ENCODE results near the gene UBR4. TPM values are rescaled to one million over a fixed set of nuclear protein-coding genes. Genes with fewer than 3 reads are reported as not detected.

UBR4 gene
- total and polyA plus RNA-seq, 2 donors from 2014 or later, result 167 to 319 TPM

- TF ChIP-seq CTCF (IDR thresholded peaks at IDR 0.05; ENCODE audit: borderline replicate concordance, extremely low read depth, insufficient read depth), result no peak
- H3K27ac ChIP-seq (ENCODE audit: low read depth in 2 of 2, low read length in 2 of 2), result no peak overlapping the region
- FAIRE-seq (no peak), DNase-seq (no peak)
- no peak overlapping the region for H3K4me3 ChIP-seq (ENCODE audit: low read length in 3 of 3)
- H3K27me3 ChIP-seq (ENCODE audit: control insufficient read depth, insufficient read depth, low read length), result no peaks in the 10 kb centered on the region
- no peaks in the 10 kb centered on the region for H3K9me3 ChIP-seq (ENCODE audit: control insufficient read depth in 2 of 3, insufficient read depth in 1 of 3, low read length in 3 of 3)
- no peak overlapping the region for H3K9ac ChIP-seq (ENCODE audit: low read length in 3 of 3)
- no peaks in the 10 kb centered on the region for H3K36me3 ChIP-seq (ENCODE audit: control insufficient read depth in 2 of 3, insufficient read depth in 3 of 3, low read length in 3 of 3)
- peaks cover 0 to 7% (median 0%) of the 10 kb centered on the region in 3 donors for H3K4me1 ChIP-seq (ENCODE audit: control insufficient read depth in 2 of 3, insufficient read depth in 2 of 3, low read depth in 1 of 3, low read length in 3 of 3)
- intact Hi-C loops (cut with DNase I), result no loop called here
Observed at GRCh38 chr1:19053486-19053885, 156.6 kb downstream of the UBR4 start.

GRCh38 chr1:19049798-19050197, 160.3 kb downstream of the UBR4 start:
- Histone ChIP-seq H3K4me1 (ENCODE audit: control insufficient read depth in 2 of 3, insufficient read depth in 2 of 3, low read depth in 1 of 3, low read length in 3 of 3) (peaks cover 0 to 10% (median 0%) of the 10 kb centered on the region in 3 donors), H3K27ac (ENCODE audit: low read depth in 2 of 2, low read length in 2 of 2) (no peak overlapping the region), H3K9me3 (ENCODE audit: control insufficient read depth in 2 of 3, insufficient read depth in 1 of 3, low read length in 3 of 3) (no peaks in the 10 kb centered on the region), H3K27me3 (ENCODE audit: control insufficient read depth, insufficient read depth, low read length) (no peaks in the 10 kb centered on the region), H3K4me3 (ENCODE audit: low read length in 3 of 3) (no peak overlapping the region), H3K36me3 (ENCODE audit: control insufficient read depth in 2 of 3, insufficient read depth in 3 of 3, low read length in 3 of 3) (no peaks in the 10 kb centered on the region), H3K9ac (ENCODE audit: low read length in 3 of 3) (no peak overlapping the region)
- no peak for TF ChIP-seq CTCF (IDR thresholded peaks at IDR 0.05; ENCODE audit: borderline replicate concordance, extremely low read depth, insufficient read depth)
- FAIRE-seq, result no peak
- intact Hi-C loops (cut with DNase I), result no loop called here
- no peak for DNase-seq

- DNase-seq, result no peak
- Histone ChIP-seq H3K4me3 (ENCODE audit: low read length in 3 of 3) (no peak overlapping the region), H3K9me3 (ENCODE audit: control insufficient read depth in 2 of 3, insufficient read depth in 1 of 3, low read length in 3 of 3) (no peaks in the 10 kb centered on the region), H3K4me1 (ENCODE audit: control insufficient read depth in 2 of 3, insufficient read depth in 2 of 3, low read depth in 1 of 3, low read length in 3 of 3) (peaks cover 0 to 8% (median 0%) of the 10 kb centered on the region in 3 donors), H3K27ac (ENCODE audit: low read depth in 2 of 2, low read length in 2 of 2) (no peak overlapping the region), H3K27me3 (ENCODE audit: control insufficient read depth, insufficient read depth, low read length) (no peaks in the 10 kb centered on the region), H3K36me3 (ENCODE audit: control insufficient read depth in 2 of 3, insufficient read depth in 3 of 3, low read length in 3 of 3) (no peaks in the 10 kb centered on the region), H3K9ac (ENCODE audit: low read length in 3 of 3) (no peak overlapping the region)
- no peak for TF ChIP-seq CTCF (IDR thresholded peaks at IDR 0.05; ENCODE audit: borderline replicate concordance, extremely low read depth, insufficient read depth)
- intact Hi-C loops (cut with DNase I), result no loop called here
- FAIRE-seq, result no peak
Observed at GRCh38 chr1:19049128-19049768, 160.8 kb downstream of the UBR4 start.
